Sigmoid colon (tissue), 4 donors: ENCODE measurements around the gene ZNF593OS.

Source experiments
- CTCF ChIP-seq, 4 experiments: fragments of 450-650 bp in 3 of 4; fragments of 200-600 bp in 1 of 4; IDR thresholded peaks; one replicate each; pipeline ENCODE4 v1.5.1; 2016 to 2019; ENCODE audit warnings: antibody characterized with exemption in 4 of 4, mild to moderate bottlenecking in 3 of 4, moderate library complexity in 2 of 4
- EP300 ChIP-seq, 4 donors: sonication (generic); formaldehyde crosslinking; IDR thresholded peaks; one replicate each; pipeline ENCODE4 v1.6.1; 2017; ENCODE audit warnings: antibody characterized with exemption in 4 of 4
- POLR2A ChIP-seq, 2 donors: fragments of 450-650 bp; IDR thresholded peaks; one replicate each; pipeline ENCODE4 v1.6.1; 2016; ENCODE audit warnings: antibody characterized with exemption in 2 of 2, mild to moderate bottlenecking in 2 of 2, moderate library complexity in 2 of 2

- TF ChIP-seq POLR2A (IDR thresholded peaks at IDR 0.05) (no peak), CTCF (IDR thresholded peaks at IDR 0.05) (no peak), EP300 (IDR thresholded peaks at IDR 0.05) (no peak)
Measured at GRCh38 chr1:26184086-26184485, 12.5 kb upstream of the ZNF593OS start.
